ENCODE data around the gene GATM. TPM values are rescaled to one million over a fixed set of nuclear protein-coding genes. Genes with fewer than 3 reads are reported as not detected.

Gene GATM
- total and polyA plus RNA-seq, 2 of the 4 experiments (the other 2 are of a cell fraction), result 0.10 to 0.18 TPM

- no peak for ATAC-seq (ENCODE audit: low read depth)
- BruUV-seq (replicated peaks), result no TSS peak
- no CpG with 5 or more reads among the region's 2 CpGs for WGBS, 2 experiments (ENCODE audit: extremely low coverage in 2 of 2, insufficient read length in 1 of 2)
Observed at GRCh38 chr15:45384700-45385099, 6.4 kb upstream of the GATM start.

More at GRCh38 chr15:45384700-45385099, 6.4 kb upstream of the GATM start:
- no peak overlapping the region for H4K8ac ChIP-seq (ENCODE audit: low read depth in 2 of 2, low read length in 2 of 2)
- H3K9me3 ChIP-seq (ENCODE audit: control insufficient read depth, insufficient read depth, low read length), result no peaks in the 10 kb centered on the region
- no peak overlapping the region for H2AK9ac ChIP-seq (replicated peaks; ENCODE audit: low read depth, low read length, poor library complexity)
- H3K18ac ChIP-seq (ENCODE audit: low read depth, low read length), result no peak overlapping the region
- H4K20me1 ChIP-seq (ENCODE audit: insufficient read depth, low read length), result no peaks in the 10 kb centered on the region
- no peak overlapping the region for H4K5ac ChIP-seq (ENCODE audit: low read depth, low read length)
- no peaks in the 10 kb centered on the region for H3K36me3 ChIP-seq (ENCODE audit: control insufficient read depth, insufficient read depth, low read length)
- H3K4me1 ChIP-seq (ENCODE audit: control insufficient read depth, insufficient read depth, low read length), result no peaks in the 10 kb centered on the region
- CTCF ChIA-PET, result no interaction called here
- no peak for TF ChIP-seq MAFK (IDR thresholded peaks at IDR 0.05; ENCODE audit: low read depth, low read length)
- TF ChIP-seq RFX5 (IDR thresholded peaks at IDR 0.05; ENCODE audit: low read depth, low read length), result no peak
- TF ChIP-seq CEBPB (IDR thresholded peaks at IDR 0.05; ENCODE audit: low read depth, low read length), result no peak
- H3K79me1 ChIP-seq (ENCODE audit: low read depth in 1 of 2, low read length in 2 of 2), result no peaks in the 10 kb centered on the region
- H2AFZ ChIP-seq (replicated peaks; ENCODE audit: low read length, poor library complexity), result no peak overlapping the region
- H3K4ac ChIP-seq (ENCODE audit: low read depth, low read length), result no peak overlapping the region
- intact Hi-C loops (cut with micrococcal nuclease) (no loop called here), in situ Hi-C loops (cut with MboI; ENCODE audit: low sequenced_read_pairs) (no loop called here), dilution Hi-C loops (cut with HindIII; ENCODE audit: low sequenced_read_pairs, unreplicated experiment) (no loop called here)
- POLR2A ChIA-PET (ENCODE audit: unreplicated experiment), result no interaction called here
- no peak overlapping the region for H2BK15ac ChIP-seq (ENCODE audit: low read depth, low read length)
- H2AK5ac ChIP-seq (ENCODE audit: low read depth, low read length), result no peak overlapping the region
- peaks cover 20% of the 10 kb centered on the region for H3K27me3 ChIP-seq (ENCODE audit: control insufficient read depth, insufficient read depth, low read length)
- H3K9ac ChIP-seq (ENCODE audit: low read depth, low read length), result no peak overlapping the region
- no peak overlapping the region for H3K4me2 ChIP-seq (ENCODE audit: low read depth, low read length)
- H2BK20ac ChIP-seq (ENCODE audit: low read depth, low read length), result no peak overlapping the region
- no peak overlapping the region for H3K23ac ChIP-seq (ENCODE audit: low read depth, low read length)
- H3K4me3 ChIP-seq (ENCODE audit: insufficient read depth, low read depth, low read length), result no peak overlapping the region
- no peak overlapping the region for H2BK5ac ChIP-seq (ENCODE audit: low read depth, low read length, poor library complexity, severe bottlenecking)
- no peak overlapping the region for H2BK120ac ChIP-seq (ENCODE audit: low read depth, low read length)
- no peak overlapping the region for H3K56ac ChIP-seq (ENCODE audit: extremely low read depth, insufficient read depth, low read length)
- H4K91ac ChIP-seq (ENCODE audit: insufficient read depth, low read depth, low read length), result no peak overlapping the region
- no peak for DNase-seq
- H3K9me1 ChIP-seq (ENCODE audit: insufficient read depth, low read length), result no peaks in the 10 kb centered on the region
- no peak overlapping the region for H3K14ac ChIP-seq (replicated peaks; ENCODE audit: low read depth, low read length)
- H3K27ac ChIP-seq (ENCODE audit: insufficient read depth, low read length), result no peak overlapping the region
